Testis (tissue), 3 donors: Measurements from ENCODE around the gene HSF2. TPM values are rescaled to one million over a fixed set of nuclear protein-coding genes. Genes with fewer than 3 reads are reported as not detected.

Experiments used
- DNase-seq: peaks from one replicate; pipeline ENCODE4 v3.0.0-alpha.2; 2019
- H3K27ac ChIP-seq, 2 donors: fragments of 200-600 bp; sonication (generic); one replicate each; pipeline ENCODE4 v1.5.1; 2019
- H3K27me3 ChIP-seq: fragments of 200-600 bp; sonication (generic); one replicate; pipeline ENCODE4 v1.5.1; 2019
- H3K36me3 ChIP-seq: fragments of 200-600 bp; sonication (generic); one replicate; pipeline ENCODE4 v1.5.1; 2017; ENCODE audit warnings: low read depth; ENCODE audit errors: missing control alignments
- H3K4me1 ChIP-seq: fragments of 200-600 bp; sonication (generic); one replicate; pipeline ENCODE4 v1.5.1; 2019
- H3K4me3 ChIP-seq, 2 donors: fragments of 200-600 bp; sonication (generic); one replicate each; pipeline ENCODE4 v1.5.1; 2017 to 2019
- H3K9me3 ChIP-seq: fragments of 200-600 bp; sonication (generic); one replicate; pipeline ENCODE4 v1.5.1; 2017
- POLR2A ChIP-seq: fragments of 450-650 bp; IDR thresholded peaks from one replicate; pipeline ENCODE4 v1.6.1; 2017; ENCODE audit warnings: antibody characterized with exemption, mild to moderate bottlenecking, moderate library complexity
- WGBS, 2 donors: methylation state at CpG; one replicate each; pipeline ENCODE4 v1.1.5; 2018; 5-methylcytosine and 5-hydroxymethylcytosine counted together
- intact Hi-C: fragments of 100-400 bp; cut with DNase I; formaldehyde crosslinking; loops from one replicate; pipeline ENCODE4 v1.15.1; 2023; ENCODE audit warnings: low total_unique reads
- polyA plus RNA-seq: library from polyadenylated mRNA; stranded (reverse); fragments of 350-450 nt; fragmentation: Illumina TruSeq; extraction: RNeasy Lipid Tissue Mini Kit (QIAGEN cat#74804); gene quantifications from one replicate; pipeline ENCODE4 v1.2.3, GENCODE V29; 2014; ENCODE audit warnings: low read depth, low replicate concordance; ENCODE audit not compliant: insufficient read depth
- total RNA-seq, 2 donors: library from RNA; depleted of rRNA; stranded (reverse); fragments of >200 nt; gene quantifications; one replicate each; pipeline ENCODE4 v1.2.3, GENCODE V29; 2016
- TF ChIP-seq, protein P1 (sequence below), 3 experiments: fragments of 450-650 bp in 2 of 3; fragments of 200-600 bp in 1 of 3; sonication (generic) in 1 of 3; IDR thresholded peaks; one replicate each; pipeline ENCODE4 v1.5.1; 2016 to 2019; ENCODE audit warnings: antibody characterized with exemption in 3 of 3, mild to moderate bottlenecking in 2 of 3, moderate library complexity in 1 of 3

The HSF2 gene
- total and polyA plus RNA-seq, 3 donors from 2014 or later, result 45.1 to 96.2 (median 96.1) TPM

DNA sequence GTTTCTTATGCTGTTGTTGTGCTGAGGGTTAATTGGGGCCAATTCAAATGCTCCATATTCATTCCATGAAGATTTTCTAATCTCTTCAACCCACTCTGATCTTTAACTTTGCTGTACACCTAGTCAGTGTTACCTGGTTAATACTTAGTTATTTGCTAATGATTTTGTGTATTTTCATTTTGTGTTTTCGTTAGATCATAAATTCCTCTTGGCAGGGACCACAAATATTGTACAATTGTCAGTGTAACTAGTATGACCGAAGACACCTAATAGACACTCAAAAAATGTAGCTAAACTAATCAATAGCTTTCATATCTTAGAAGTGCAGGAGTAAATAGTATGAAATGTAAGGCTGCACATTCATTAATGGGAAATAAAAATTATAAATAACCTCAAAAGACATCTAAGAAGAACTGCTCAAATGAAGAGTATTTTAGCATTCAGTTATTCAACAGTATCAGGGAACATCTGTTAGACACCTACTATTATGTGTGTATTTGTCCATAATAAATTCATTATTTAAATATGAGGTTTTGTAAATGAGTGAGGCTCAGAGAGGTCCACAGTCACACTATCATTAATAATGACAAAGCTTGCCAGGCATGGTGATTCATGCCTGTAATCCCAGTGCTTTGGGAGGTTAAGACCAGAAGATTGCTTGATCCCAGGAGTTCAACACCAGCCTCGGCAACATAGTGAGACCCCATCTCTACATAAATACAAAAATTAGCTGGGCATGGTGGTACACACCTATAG is 13.4 kb upstream of the HSF2 start:
- no peak overlapping the region for H3K4me3 ChIP-seq
- no peak for DNase-seq
- intact Hi-C loops, result no loop called here
- no peaks in the 10 kb centered on the region for H3K27me3 ChIP-seq
- no peak for TF ChIP-seq POLR2A
- TF ChIP-seq, protein P1, sequence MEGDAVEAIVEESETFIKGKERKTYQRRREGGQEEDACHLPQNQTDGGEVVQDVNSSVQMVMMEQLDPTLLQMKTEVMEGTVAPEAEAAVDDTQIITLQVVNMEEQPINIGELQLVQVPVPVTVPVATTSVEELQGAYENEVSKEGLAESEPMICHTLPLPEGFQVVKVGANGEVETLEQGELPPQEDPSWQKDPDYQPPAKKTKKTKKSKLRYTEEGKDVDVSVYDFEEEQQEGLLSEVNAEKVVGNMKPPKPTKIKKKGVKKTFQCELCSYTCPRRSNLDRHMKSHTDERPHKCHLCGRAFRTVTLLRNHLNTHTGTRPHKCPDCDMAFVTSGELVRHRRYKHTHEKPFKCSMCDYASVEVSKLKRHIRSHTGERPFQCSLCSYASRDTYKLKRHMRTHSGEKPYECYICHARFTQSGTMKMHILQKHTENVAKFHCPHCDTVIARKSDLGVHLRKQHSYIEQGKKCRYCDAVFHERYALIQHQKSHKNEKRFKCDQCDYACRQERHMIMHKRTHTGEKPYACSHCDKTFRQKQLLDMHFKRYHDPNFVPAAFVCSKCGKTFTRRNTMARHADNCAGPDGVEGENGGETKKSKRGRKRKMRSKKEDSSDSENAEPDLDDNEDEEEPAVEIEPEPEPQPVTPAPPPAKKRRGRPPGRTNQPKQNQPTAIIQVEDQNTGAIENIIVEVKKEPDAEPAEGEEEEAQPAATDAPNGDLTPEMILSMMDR (IDR thresholded peaks at IDR 0.05), result no peak
- H3K27ac ChIP-seq, result no peak overlapping the region
- H3K36me3 ChIP-seq, result no peaks in the 10 kb centered on the region
- H3K4me1 ChIP-seq, result no peaks in the 10 kb centered on the region
- no peaks in the 10 kb centered on the region for H3K9me3 ChIP-seq
- 87 to 88% methylated on average over 3 of the region's 3 CpGs for WGBS, 2 donors

DNA sequence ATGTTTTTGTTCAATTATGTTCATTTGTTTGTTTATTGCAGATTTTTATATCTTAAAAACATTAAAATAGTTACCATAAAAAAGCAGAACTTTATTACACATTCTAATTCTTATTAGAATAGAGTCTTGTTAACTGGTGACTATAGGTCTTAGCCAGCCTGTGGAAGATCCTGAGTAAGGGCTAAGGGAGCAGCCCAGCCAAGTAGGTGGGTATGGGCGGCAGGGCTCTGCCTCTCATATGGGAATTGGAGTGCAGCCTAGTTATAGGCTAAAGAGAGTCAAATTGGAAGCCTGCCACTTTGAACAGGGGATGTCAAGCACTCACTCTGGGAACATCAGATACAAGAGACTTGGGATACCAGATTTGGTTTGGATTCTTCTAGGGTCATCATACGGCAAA is 10.5 kb upstream of the HSF2 start:
- no peak overlapping the region for H3K27ac ChIP-seq
- TF ChIP-seq, protein P1 (IDR thresholded peaks at IDR 0.05), result no peak
- TF ChIP-seq POLR2A, result no peak
- no peaks in the 10 kb centered on the region for H3K9me3 ChIP-seq
- H3K4me1 ChIP-seq, result peaks cover 1% of the 10 kb centered on the region
- H3K27me3 ChIP-seq, result no peaks in the 10 kb centered on the region
- intact Hi-C loops, result no loop called here
- DNase-seq, result no peak
- WGBS, 2 donors, result 90 to 95% methylated on average over 2 of the region's 2 CpGs
- no peaks in the 10 kb centered on the region for H3K36me3 ChIP-seq
- H3K4me3 ChIP-seq, result no peak overlapping the region

DNA sequence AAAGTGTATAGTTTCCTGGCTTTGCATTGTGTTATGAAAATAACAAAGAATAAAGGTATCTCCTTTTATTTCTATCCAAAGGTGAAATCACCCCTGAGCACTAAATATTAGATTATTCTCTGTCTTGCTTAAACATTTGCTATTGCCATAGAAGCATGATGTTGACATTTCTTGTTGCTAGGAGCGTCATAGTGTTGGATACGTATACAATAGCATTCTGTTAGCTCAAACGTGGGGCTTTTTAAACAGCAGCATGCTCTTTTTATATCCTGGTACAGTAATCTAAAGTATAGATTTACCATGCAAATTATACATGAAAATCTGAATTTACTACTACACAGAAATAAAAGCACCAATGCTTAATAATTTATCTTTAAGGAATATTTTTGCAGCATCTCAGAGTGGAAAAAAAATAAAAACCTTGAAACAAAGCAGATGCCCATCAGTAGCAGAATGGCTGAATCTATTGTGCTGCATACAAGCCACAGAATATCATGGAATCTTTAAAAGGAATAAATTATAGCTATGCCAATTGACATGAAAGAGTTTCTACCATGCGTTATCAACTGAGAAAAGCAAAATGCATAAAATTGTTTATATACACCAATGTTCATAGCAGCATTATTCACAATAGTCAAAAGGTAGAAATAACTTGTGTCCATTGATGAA is 9.6 kb upstream of the HSF2 start:
- H3K4me3 ChIP-seq, result no peak overlapping the region
- peaks cover 5% of the 10 kb centered on the region for H3K4me1 ChIP-seq
- no peak overlapping the region for H3K27ac ChIP-seq
- no peak for TF ChIP-seq POLR2A
- TF ChIP-seq, protein P1 (IDR thresholded peaks at IDR 0.05), result no peak
- WGBS, 2 donors, result 77% methylated on average over 4 of the region's 4 CpGs
- no peaks in the 10 kb centered on the region for H3K36me3 ChIP-seq
- no peak for DNase-seq
- no peaks in the 10 kb centered on the region for H3K9me3 ChIP-seq
- no peaks in the 10 kb centered on the region for H3K27me3 ChIP-seq
- intact Hi-C loops, result no loop called here

DNA sequence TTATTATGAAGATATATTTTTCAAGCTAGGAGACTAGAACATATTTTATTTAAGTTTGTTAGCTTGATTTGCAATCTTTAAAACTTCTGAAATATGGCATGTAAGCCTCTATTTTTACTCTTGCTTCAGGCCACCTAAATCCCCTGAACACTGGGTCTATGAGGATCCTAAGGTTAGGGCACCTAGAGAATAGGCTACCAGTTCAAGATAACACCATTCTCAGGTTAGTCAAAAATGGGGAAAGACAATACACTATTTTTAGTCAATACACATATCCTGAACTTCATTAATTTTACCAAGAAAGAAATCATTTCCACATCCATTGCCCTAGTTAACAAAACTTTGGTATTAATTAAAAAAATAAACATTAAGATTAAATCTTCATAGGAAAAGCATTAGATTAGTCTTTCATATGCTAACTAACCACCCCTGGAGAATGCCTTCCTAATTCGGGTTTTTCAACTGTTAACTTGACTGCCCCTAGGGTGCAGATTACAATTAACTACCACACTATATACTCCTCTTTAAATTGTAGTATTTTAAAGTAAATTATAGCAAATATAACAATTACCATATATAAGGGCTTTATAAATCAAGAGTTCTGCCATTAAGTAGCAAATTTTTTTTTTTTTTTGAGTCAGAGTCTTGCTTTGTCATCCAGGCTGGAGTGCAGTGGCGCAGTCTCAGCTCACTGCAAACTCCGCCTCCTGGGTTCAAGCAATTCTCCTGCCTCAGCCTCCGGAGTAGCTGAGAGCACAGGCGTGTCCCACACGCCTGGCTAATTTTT is 6.7 kb upstream of the HSF2 start:
- Histone ChIP-seq H3K9me3 (no peaks in the 10 kb centered on the region), H3K27ac (no peak overlapping the region), H3K27me3 (no peaks in the 10 kb centered on the region), H3K4me1 (peaks cover 5% of the 10 kb centered on the region), H3K36me3 (no peaks in the 10 kb centered on the region), H3K4me3 (no peak overlapping the region)
- WGBS, 2 donors, result 70 to 84% methylated on average over 6 of the region's 6 CpGs
- TF ChIP-seq POLR2A, result no peak
- TF ChIP-seq, protein P1 (IDR thresholded peaks at IDR 0.05), result no peak
- DNase-seq, result no peak
- intact Hi-C loops, result no loop called here
